ENCODE data around the gene ZNF407. TPM values are rescaled to one million over a fixed set of nuclear protein-coding genes. Genes with fewer than 3 reads are reported as not detected.
"Not testable (repeated sequence)": the region's sequence is repeated elsewhere in the genome, so short reads cannot be mapped to it uniquely, and the experiment has no call there.

Gene ZNF407
- polyA plus RNA-seq, 3 donors, result 9.1 to 10.6 (median 10.5) TPM

- DNase-seq, result no peak
Observed at GRCh38 chr18:75097491-75098225, 500.0 kb downstream of the ZNF407 start.

- no peak for DNase-seq
Observed at GRCh38 chr18:75100832-75101630, 503.4 kb downstream of the ZNF407 start.

- DNase-seq, result no peak
Observed at GRCh38 chr18:75101916-75102315, 504.2 kb downstream of the ZNF407 start.

- DNase-seq, result not testable (repeated sequence)
Observed at GRCh38 chr18:75104029-75104428, 506.4 kb downstream of the ZNF407 start.

GRCh38 chr18:75104483-75104882, 506.8 kb downstream of the ZNF407 start:
- DNase-seq, result no peak

GRCh38 chr18:75105551-75106254, 508.0 kb downstream of the ZNF407 start:
- DNase-seq, result no peak

- no peak for DNase-seq
Observed at GRCh38 chr18:75106746-75107145, 509.1 kb downstream of the ZNF407 start.

GRCh38 chr18:75107196-75107930, 509.7 kb downstream of the ZNF407 start:
- DNase-seq, result no peak

GRCh38 chr18:75107931-75108276, 510.2 kb downstream of the ZNF407 start:
- DNase-seq, result no peak

- no peak for DNase-seq
Observed at GRCh38 chr18:75108579-75109318, 511.1 kb downstream of the ZNF407 start.

- DNase-seq, result no peak
Observed at GRCh38 chr18:75109319-75109691, 511.6 kb downstream of the ZNF407 start.

GRCh38 chr18:75109819-75110218, 512.1 kb downstream of the ZNF407 start:
- DNase-seq, result no peak

GRCh38 chr18:75110311-75110710, 512.6 kb downstream of the ZNF407 start:
- DNase-seq, result no peak

- DNase-seq, result no peak
Observed at GRCh38 chr18:75110846-75111415, 513.3 kb downstream of the ZNF407 start.

- DNase-seq, result no peak
Observed at GRCh38 chr18:75111760-75112159, 514.1 kb downstream of the ZNF407 start.

- DNase-seq, result no peak
Observed at GRCh38 chr18:75112186-75113096, 514.8 kb downstream of the ZNF407 start.

GRCh38 chr18:75113455-75113854, 515.8 kb downstream of the ZNF407 start:
- DNase-seq, result no peak

- DNase-seq, result no peak
Observed at GRCh38 chr18:75114231-75114764, 516.6 kb downstream of the ZNF407 start.

Data from renal pelvis (tissue), 4 donors.